RWPE1 (cell line): ENCODE results near the gene FYN.

Source experiments
- CTCF ChIA-PET: fragments of 350-600 bp; sonication (Branson Sonifier 250); formaldehyde crosslinking; extraction: SDS; loops from one replicate; lab custom pipeline; 2021; lab: Yijun Ruan, JAX
- POLR2A ChIA-PET: fragments of 400-600 bp; formaldehyde crosslinking; extraction: SDS; loops from one replicate; lab custom pipeline; 2020; ENCODE audit warnings: antibody characterized with exemption; ENCODE audit not compliant: low non-redundant PET; lab: Yijun Ruan, JAX
- DNase-seq: peaks from one replicate; pipeline ENCODE4 v3.0.0; 2012; ENCODE audit warnings: low spot score
- H3K27ac ChIP-seq: fragments of 450-650 bp; 2 replicates; pipeline ENCODE4 v1.5.1; 2017
- TF ChIP-seq, protein P1 (sequence below): fragments of 450-650 bp; conservative IDR thresholded peaks from 2 replicates; pipeline ENCODE4 v1.5.1; 2017; ENCODE audit warnings: low read depth, mild to moderate bottlenecking

FYN gene

DNA sequence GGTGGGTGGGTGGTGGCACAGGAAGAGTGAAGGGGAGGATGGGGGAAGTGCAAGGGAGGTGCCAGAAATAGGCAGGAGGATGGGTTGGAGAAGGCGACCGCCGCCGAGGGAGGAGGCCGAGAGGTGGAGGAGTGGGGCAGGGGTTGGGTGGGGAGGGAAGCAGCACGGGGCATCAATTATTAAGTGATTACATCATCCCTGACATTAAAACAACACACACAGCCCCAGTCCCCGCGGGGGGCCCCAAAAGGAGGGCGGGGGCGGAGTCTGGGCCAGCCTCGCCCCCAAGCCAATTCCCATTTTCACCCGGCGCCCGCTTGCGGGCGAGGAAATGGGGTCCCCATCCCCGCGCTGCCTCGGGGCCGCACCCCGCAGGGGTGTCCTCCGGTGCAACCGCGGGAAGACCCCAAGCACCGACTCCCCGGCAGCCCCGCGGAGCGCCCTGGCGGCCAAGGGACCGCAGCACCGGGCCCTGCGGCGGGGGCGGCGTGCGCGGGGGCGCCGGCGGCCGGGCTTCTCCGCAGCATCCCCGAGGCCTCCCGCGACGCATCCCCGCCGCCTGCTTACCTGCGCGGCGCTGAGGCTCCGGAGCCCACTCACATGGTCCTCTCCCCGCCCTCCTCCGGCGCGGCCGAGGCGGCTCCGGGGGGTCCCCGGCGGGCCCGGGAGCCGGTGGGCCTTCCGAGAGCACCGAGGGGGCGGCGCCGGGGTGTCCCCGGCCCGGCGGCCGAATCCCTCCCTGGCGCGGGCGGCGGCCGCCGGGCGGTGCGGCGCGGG, 663 bp downstream of the FYN start:
- CTCF ChIA-PET, result interaction anchor here (1.3 kb wide), 1 partner anchor 171 kb away, joined by 5 read pairs; no protein-coding TSS in a partner anchor
- no peak for DNase-seq
- no peak overlapping the region for H3K27ac ChIP-seq
- POLR2A ChIA-PET, result no interaction called here
- TF ChIP-seq, protein P1, sequence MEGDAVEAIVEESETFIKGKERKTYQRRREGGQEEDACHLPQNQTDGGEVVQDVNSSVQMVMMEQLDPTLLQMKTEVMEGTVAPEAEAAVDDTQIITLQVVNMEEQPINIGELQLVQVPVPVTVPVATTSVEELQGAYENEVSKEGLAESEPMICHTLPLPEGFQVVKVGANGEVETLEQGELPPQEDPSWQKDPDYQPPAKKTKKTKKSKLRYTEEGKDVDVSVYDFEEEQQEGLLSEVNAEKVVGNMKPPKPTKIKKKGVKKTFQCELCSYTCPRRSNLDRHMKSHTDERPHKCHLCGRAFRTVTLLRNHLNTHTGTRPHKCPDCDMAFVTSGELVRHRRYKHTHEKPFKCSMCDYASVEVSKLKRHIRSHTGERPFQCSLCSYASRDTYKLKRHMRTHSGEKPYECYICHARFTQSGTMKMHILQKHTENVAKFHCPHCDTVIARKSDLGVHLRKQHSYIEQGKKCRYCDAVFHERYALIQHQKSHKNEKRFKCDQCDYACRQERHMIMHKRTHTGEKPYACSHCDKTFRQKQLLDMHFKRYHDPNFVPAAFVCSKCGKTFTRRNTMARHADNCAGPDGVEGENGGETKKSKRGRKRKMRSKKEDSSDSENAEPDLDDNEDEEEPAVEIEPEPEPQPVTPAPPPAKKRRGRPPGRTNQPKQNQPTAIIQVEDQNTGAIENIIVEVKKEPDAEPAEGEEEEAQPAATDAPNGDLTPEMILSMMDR, result no peak

DNA sequence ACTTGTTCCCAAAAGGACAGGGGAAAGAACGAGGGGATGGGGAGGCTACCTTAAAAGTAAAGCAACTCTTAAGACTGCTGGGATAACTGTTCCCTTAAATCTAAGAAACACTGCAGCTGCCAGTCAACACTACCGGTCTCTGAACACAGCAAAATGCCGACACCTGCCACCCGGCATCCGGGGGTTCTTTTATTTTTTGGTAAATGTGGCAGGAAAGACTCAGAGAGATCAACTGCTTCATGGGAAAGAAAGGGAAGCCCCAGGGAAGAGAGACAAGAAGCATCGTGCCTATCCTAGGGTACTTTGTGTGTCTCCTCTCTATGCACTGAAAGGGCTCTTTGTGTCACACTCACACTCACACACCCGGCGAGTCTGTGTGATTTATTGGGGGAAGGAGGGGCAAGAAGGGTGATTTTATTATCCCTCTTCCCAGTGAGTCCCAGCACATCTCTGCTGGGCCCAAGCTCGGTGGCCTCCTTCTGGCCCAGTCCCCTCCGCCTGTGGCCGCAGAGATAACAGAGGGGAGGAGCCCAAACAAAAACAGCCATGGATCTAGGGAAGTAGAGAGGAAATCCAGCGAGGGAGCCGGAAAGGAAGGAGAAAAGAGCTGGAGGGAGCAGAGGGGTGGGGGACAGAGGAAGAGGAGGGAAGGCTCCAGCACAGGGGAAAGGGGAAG, 1.4 kb downstream of the FYN start:
- ChIA-PET CTCF (no interaction called here), POLR2A (no interaction called here)
- TF ChIP-seq, protein P1, result no peak
- no peak for DNase-seq
- H3K27ac ChIP-seq, result no peak overlapping the region

DNA sequence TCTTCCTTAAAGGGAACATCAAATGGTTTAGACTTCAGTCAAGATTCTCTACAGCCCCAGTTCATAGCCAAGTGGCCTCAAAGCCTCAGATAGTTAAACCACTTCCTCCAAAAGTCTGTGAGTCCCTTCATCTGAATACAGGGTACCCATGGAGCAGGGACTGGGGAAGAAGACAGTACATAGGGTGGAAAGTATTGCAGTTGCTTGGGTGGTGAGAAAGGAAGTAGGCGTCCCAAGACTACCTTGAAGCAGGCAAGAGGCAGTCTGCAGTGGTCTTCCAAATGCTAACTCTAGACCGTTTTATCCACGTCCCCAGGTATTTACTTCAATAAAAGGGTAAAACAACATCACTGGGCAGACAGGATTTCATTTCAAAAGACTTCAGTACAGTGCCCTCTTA, 2.0 kb downstream of the FYN start:
- TF ChIP-seq, protein P1, result no peak
- no peak overlapping the region for H3K27ac ChIP-seq
- POLR2A ChIA-PET, result no interaction called here
- CTCF ChIA-PET, result no interaction called here
- DNase-seq, result no peak

DNA sequence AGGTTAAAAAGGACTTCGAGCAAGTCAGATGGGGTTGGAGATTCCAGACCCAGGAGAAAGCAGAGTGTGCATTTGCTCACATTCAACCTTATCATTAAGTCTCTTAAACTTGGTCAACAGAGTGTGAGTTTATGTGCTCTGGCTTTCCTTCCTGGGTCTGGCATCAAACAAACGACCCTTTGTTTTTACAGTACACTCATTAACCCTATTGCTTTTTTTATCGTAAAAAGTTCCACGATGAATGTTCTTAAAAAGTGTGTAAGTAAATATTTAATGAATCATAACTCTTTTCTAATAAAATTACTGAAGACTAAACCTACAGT, 2.5 kb downstream of the FYN start:
- ChIA-PET POLR2A (no interaction called here), CTCF (no interaction called here)
- no peak for DNase-seq
- H3K27ac ChIP-seq, result no peak overlapping the region
- TF ChIP-seq, protein P1, result no peak

DNA sequence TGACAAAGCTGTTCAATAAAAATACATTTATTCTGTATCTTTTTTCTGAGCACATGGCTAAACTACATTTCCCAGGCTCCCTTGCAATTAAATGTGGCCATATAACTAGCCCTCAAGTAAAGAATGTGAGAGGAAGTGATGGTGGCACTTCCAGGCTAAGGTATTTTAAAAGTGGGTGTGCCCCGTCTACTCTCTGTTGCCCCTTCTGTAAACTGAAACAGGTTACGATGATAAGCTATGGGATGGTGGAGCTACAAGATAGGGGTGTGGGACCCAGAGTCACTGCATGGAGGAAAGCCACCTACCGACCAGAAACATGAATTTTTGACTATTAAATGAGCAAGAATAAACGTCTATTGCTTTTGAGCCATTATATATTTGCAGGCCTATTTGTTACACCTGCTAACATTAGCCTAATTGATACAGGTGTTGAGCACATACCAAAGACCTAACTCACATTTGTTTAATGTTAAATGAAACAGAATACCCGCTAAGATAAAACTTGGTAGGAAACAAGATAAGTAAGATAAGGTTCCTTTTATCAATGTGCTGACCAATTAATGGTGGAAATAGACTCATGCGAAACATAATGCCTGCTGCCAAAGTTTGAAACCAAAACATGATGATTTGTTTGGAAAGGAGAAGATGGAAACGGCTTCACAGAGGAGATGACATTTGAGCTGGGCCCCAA, 3.1 kb downstream of the FYN start:
- CTCF ChIA-PET, result no interaction called here

DNA sequence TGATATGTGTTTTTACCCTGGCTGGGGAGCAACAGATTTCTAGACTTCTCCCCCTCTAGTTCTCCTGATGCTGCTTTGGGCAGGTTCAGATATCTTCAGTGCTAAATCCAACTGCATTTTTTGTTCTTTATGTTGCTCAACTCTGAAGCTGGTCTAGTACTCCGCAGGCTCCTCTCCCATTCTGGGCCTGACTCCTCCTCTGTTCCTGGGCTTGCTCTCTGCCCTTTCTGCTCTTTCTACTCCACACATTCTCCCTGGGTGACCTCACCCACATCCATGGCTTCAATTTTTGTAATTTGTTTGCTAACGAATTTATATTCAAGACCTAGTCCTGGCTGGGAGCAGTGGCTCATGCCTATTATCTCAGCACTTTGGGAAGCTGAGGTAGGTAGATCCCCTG, 6.4 kb downstream of the FYN start:
- no peak for DNase-seq
- POLR2A ChIA-PET, result no interaction called here
- CTCF ChIA-PET, result no interaction called here
- TF ChIP-seq, protein P1, result no peak
- H3K27ac ChIP-seq, result no peak overlapping the region

More for the DNA sequence above, 3.1 kb downstream of the FYN start:
- POLR2A ChIA-PET, result no interaction called here
- H3K27ac ChIP-seq, result no peak overlapping the region
- TF ChIP-seq, protein P1, result no peak
- DNase-seq, result no peak
